GM21619 (cell line): ENCODE results near the gene TRIM43.
"Not testable (repeated sequence)": the region's sequence is repeated elsewhere in the genome, so short reads cannot be mapped to it uniquely, and the experiment has no call there.

Experiments
- ATAC-seq: cut with Tn5 transposase; IDR thresholded peaks from one replicate; pipeline ENCODE4 v1.9.1; 2021; ENCODE audit not compliant: unreplicated experiment

TRIM43 gene

DNA sequence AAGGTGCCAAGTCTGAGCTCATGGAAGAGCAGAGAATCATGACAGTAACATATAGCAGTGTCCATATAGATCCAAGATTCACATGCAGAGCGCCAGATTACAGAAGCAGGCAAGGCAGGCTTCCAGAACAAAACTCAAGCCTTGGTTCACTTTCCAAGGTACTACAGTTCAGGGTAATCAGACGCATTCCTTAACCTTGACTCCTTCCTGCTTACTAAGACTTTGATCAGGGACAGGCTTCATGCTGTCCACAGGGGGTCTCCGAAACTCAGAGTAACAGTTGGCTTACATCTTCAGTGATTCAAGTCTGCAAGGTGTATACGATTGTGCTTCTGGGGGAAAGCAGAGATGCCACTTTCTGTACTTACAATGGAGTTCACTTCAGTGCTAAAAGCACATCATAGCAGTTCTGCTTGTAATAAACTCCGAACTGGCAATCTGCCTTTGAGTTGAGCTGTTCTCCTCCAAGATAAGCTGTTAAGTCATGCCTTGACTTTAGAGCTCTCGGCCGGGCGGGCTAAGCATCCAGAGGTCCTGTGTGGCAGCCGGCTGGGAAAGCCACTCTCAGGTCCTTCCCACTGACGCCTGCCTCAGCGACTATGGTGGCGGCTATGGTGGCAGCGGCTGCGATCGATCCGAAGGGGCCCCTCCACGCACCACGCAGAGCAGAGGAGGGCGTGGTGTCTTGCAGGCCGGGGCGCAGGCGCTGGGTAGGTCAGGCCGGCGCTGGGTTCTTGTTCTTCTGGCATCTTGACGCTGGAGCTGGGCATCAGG, 48.9 kb downstream of the TRIM43 start:
- not testable (repeated sequence) for ATAC-seq

DNA sequence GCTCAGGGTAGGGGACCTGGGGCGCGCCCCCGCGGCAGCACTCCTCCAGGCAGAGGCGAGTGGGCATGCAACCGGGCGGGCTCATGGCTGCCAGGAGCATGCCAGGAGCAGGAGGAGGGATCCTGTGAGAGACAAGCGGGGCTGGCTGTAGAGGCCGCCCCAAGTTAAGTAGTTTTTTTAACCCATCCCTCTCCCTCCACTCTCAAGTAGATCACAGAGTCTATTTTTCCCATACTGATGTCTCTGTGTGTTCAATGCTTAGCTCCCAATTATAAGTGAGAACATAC, 49.4 kb downstream of the TRIM43 start:
- not testable (repeated sequence) for ATAC-seq

DNA sequence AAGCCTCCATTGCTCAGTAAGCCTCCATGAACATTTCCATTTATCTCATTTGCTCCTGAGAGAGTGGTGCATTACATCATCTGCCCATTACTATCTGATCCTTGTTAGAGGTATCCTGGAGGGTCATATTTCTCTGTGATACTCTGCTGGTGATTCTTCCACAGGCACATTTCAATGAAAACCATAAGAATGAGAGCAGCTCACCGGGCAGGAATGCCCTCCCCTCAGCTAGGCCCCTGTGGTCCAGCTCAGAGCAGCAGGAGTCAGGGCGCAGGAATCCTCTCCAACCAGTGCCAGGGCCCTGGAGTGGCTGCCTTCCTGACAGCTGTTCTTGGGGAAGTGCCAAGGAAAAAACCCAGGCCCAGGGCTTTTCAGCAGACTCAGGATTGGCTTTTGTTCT, 50.0 kb downstream of the TRIM43 start:
- ATAC-seq, result not testable (repeated sequence)

- not testable (repeated sequence) for ATAC-seq
These were observed 50.6 kb downstream of the TRIM43 start for GRCh38 chr2:95642360-95642759.

GRCh38 chr2:95642951-95643350, 51.1 kb downstream of the TRIM43 start:
- ATAC-seq, result not testable (repeated sequence)

DNA sequence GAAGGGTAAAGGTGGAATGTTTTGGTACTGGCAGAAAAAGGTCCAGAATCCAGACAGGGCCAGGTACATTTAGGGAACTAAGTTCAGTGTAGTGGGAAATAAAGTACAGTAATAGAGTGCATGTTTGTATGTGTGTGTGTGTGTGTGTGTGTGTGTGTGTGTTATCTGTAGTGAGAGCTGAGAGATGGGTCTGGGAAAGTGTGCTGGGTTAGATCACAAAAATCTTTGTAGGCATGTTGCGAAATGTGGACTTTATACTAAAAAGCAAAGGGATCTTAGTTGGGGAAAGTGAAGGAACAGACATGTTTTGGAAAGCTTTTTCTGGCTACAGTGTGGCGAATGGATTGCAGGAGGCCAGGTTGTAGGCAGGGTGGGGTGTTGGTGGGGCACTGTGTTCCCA, 53.5 kb downstream of the TRIM43 start:
- not testable (repeated sequence) for ATAC-seq

GRCh38 chr2:95646274-95646994, 54.6 kb downstream of the TRIM43 start:
- ATAC-seq, result not testable (repeated sequence)

- ATAC-seq, result not testable (repeated sequence)
These were observed 57.2 kb downstream of the TRIM43 start for GRCh38 chr2:95648894-95649544.
